Fibroblast of villous mesenchyme (primary cell): ENCODE data around the gene FTMT. TPM values are rescaled to one million over a fixed set of nuclear protein-coding genes. Genes with fewer than 3 reads are reported as not detected.
"Not testable (repeated sequence)": the region's sequence is repeated elsewhere in the genome, so short reads cannot be mapped to it uniquely, and the experiment has no call there.

Experiments
- DNase-seq: peaks from one replicate; pipeline ENCODE4 v3.0.0-alpha.2; 2010; ENCODE audit warnings: low read depth
- H3K4me3 ChIP-seq: 2 replicates; pipeline ENCODE4 v1.5.1; 2011; ENCODE audit warnings: low read depth, mild to moderate bottlenecking, low read length
- total RNA-seq: library from RNA; depleted of rRNA; stranded (reverse); fragments of >200 nt; gene quantifications from 2 replicates; pipeline ENCODE4 v1.2.3, GENCODE V29; 2012
- TF ChIP-seq, protein P1 (sequence below): IDR thresholded peaks from 2 replicates; pipeline ENCODE4 v1.5.1; 2012; ENCODE audit warnings: low read depth, mild to moderate bottlenecking, low read length; ENCODE audit not compliant: insufficient read depth

The FTMT gene
- total RNA-seq = not detected in 2 replicates

DNA sequence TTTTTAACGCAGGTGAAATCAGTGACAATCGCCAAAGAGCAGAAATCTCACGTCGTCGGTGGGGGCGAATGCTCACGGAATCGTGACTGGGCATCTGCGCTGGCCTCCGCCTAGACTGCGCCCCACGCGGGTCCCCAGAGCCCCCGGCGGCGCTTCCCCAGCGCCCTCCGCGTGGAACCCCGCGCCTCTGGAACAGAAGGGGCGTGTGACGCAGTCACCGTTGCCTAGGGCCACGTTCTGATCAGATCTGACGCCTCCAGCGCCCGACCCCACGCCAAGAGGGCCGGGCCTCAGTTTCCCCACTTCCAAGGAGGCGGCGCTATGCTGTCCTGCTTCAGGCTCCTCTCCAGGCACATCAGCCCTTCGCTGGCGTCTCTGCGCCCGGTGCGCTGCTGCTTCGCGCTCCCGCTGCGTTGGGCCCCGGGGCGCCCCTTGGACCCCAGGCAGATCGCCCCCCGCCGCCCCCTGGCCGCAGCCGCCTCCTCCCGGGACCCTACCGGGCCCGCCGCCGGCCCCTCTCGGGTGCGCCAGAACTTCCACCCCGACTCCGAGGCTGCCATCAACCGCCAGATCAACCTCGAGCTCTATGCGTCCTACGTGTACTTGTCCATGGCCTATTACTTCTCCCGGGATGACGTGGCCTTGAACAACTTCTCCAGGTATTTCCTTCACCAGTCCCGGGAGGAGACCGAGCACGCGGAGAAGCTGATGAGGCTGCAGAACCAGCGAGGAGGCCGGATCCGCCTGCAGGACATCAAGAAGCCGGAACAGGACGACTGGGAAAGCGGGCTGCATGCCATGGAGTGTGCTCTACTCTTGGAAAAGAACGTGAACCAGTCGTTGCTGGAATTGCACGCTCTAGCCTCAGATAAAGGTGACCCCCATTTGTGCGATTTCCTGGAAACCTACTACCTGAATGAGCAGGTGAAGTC is at the start of gene FTMT:
Gene FTMT (plus strand): TSS at position 240 of the 932 bp plus-strand sequence. CDS start 82 bp downstream, at position 322.
- no peak for DNase-seq
- no peak within 1 kb of the TSS for H3K4me3 ChIP-seq
- TF ChIP-seq, protein P1, sequence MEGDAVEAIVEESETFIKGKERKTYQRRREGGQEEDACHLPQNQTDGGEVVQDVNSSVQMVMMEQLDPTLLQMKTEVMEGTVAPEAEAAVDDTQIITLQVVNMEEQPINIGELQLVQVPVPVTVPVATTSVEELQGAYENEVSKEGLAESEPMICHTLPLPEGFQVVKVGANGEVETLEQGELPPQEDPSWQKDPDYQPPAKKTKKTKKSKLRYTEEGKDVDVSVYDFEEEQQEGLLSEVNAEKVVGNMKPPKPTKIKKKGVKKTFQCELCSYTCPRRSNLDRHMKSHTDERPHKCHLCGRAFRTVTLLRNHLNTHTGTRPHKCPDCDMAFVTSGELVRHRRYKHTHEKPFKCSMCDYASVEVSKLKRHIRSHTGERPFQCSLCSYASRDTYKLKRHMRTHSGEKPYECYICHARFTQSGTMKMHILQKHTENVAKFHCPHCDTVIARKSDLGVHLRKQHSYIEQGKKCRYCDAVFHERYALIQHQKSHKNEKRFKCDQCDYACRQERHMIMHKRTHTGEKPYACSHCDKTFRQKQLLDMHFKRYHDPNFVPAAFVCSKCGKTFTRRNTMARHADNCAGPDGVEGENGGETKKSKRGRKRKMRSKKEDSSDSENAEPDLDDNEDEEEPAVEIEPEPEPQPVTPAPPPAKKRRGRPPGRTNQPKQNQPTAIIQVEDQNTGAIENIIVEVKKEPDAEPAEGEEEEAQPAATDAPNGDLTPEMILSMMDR = no peak

GRCh38 chr5:121805251-121805650 is 46.4 kb upstream of the FTMT start:
- H3K4me3 ChIP-seq, DNase-seq: not testable (repeated sequence)

DNA sequence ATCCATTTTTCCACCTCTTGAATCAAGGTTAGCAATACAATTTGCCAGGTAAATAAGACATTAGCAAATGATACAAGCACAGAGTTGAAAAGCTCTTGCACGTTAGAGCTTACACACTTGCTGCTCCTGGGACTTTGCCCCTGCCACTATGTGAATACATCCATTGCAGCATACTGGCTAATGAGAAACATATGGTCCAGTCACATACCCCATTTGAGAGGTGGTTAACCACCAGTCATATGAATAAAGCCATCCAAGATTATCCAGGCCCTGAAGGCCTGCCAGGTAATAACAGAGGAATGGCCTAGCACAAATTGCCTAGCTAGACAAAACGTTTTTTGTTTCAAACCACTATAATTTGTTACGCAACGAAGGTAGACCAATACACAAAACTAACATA is 45.8 kb upstream of the FTMT start:
- TF ChIP-seq, protein P1 = no peak
- DNase-seq = peak; percentile 2
- no peak overlapping the region for H3K4me3 ChIP-seq

GRCh38 chr5:121816164-121816563 is 35.5 kb upstream of the FTMT start:
- TF ChIP-seq, protein P1 = no peak
- H3K4me3 ChIP-seq = no peak overlapping the region
- no peak for DNase-seq

DNA sequence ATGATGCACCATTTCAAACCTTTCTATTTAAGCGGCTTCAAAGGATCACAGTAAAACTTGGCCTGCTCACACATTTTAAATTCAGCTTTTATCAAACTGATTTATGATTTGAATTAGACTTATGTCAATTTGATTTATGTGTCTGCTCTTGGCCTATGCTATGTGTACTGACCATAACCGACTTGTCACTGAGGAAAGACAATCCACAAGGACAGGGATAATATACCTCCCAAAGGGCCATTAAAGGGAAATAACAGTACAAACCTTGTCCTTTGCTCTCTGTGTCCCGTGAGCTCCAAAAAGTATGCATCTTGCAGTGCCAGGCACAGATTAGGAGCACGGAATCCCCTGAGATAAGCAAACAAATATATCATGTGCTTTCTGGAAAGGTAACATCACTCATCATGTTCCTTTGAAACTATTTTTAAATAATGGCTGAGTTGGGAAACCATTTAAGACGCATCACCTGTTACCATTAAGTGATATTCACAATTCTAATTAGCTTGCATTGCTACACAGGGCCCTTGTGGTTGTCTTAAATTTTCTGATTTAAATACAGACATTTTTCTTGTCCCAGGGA is 31.9 kb upstream of the FTMT start:
- no peak for DNase-seq
- TF ChIP-seq, protein P1 = no peak
- no peak overlapping the region for H3K4me3 ChIP-seq

DNA sequence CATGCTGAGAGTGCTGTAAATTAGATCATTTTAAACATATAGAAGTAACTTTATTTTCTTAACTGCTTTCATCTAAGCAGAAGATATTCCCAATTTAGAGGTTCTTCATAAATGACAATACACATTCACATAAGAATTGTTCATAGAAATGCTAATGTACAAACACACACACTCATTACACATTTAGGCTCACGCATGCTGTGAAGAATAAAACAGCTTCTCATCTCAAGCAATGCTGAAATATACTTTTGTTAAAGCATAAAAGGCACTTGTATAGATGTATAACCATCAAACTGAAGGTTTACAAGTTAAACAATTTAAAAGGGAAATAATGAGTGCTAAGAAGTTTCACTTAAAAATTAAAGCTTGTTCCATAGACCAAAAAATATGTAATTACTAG is 18.1 kb upstream of the FTMT start:
- TF ChIP-seq, protein P1 = no peak
- H3K4me3 ChIP-seq = no peak overlapping the region

GRCh38 chr5:121834021-121834420 is 17.7 kb upstream of the FTMT start:
- no peak for DNase-seq
- H3K4me3 ChIP-seq = no peak overlapping the region
- TF ChIP-seq, protein P1 = no peak

More for the DNA sequence above, 18.1 kb upstream of the FTMT start:
- DNase-seq = no peak
